Natural killer cell (primary cell): ENCODE data around the gene EHD1. TPM values are rescaled to one million over a fixed set of nuclear protein-coding genes. Genes with fewer than 3 reads are reported as not detected.

Experiments used
- ATAC-seq, 3 donors: fragments of 150-1000 bp in 2 of 3; fragments of 200-7000 bp in 1 of 3; cut with Tn5 transposase; 1 replicate in 1 of 3; 2 replicates in 2 of 3; pipeline ENCODE4 v1.10.0; 2021; ENCODE audit warnings: mild to moderate bottlenecking in 2 of 3, moderate library complexity in 2 of 3
- DNase-seq, 2 donors: peaks; one replicate each; pipeline versions ENCODE4 v3.0.0 to v3.0.0-alpha.2; 2013 to 2021; ENCODE audit warnings: mixed read lengths in 1 of 2
- H3K27ac ChIP-seq: one replicate; pipeline ENCODE4 v1.5.1; 2013; ENCODE audit warnings: mild to moderate bottlenecking, low read length
- H3K27me3 ChIP-seq: one replicate; pipeline ENCODE4 v1.6.1; 2013; ENCODE audit warnings: low read length; ENCODE audit not compliant: control insufficient read depth, insufficient read depth
- H3K36me3 ChIP-seq: one replicate; pipeline ENCODE4 v1.6.1; 2013; ENCODE audit warnings: low read length; ENCODE audit not compliant: control insufficient read depth, insufficient read depth
- H3K4me1 ChIP-seq: one replicate; pipeline ENCODE4 v1.6.1; 2013; ENCODE audit warnings: low read length; ENCODE audit not compliant: control insufficient read depth, insufficient read depth
- H3K4me3 ChIP-seq: one replicate; pipeline ENCODE4 v1.5.1; 2013; ENCODE audit warnings: low read length
- H3K9me3 ChIP-seq: one replicate; pipeline ENCODE4 v1.6.1; 2013; ENCODE audit warnings: low read length; ENCODE audit not compliant: control insufficient read depth, insufficient read depth
- H3K27ac Mint-ChIP-seq, 2 donors: one replicate each; pipeline ENCODE4 v1.8.0; 2022; ENCODE audit warnings: mild to moderate bottlenecking in 2 of 2, mixed read lengths in 2 of 2, moderate library complexity in 1 of 2
- H3K27me3 Mint-ChIP-seq, 2 donors: one replicate each; pipeline ENCODE4 v1.8.0; 2022; ENCODE audit warnings: low read depth in 2 of 2, mixed read lengths in 2 of 2
- H3K36me3 Mint-ChIP-seq: one replicate; pipeline ENCODE4 v1.8.0; 2022; ENCODE audit warnings: mixed read lengths
- H3K4me1 Mint-ChIP-seq, 2 donors: one replicate each; pipeline ENCODE4 v1.8.0; 2022; ENCODE audit warnings: mixed read lengths in 2 of 2
- H3K4me3 Mint-ChIP-seq: one replicate; pipeline ENCODE4 v1.8.0; 2022; ENCODE audit warnings: mild to moderate bottlenecking, moderate library complexity, mixed read lengths
- H3K9me3 Mint-ChIP-seq, 2 donors: one replicate each; pipeline ENCODE4 v1.8.0; 2022; ENCODE audit warnings: mixed read lengths in 2 of 2
- WGBS: methylation state at CpG from one replicate; pipeline ENCODE4 v1.1.7; 2013; ENCODE audit warnings: missing lambda C conversion rate; ENCODE audit not compliant: insufficient coverage; 5-methylcytosine and 5-hydroxymethylcytosine counted together
- intact Hi-C: fragments of 100-400 bp; cut with micrococcal nuclease; formaldehyde crosslinking; loops from one replicate; pipeline ENCODE4 v1.14.2; 2022
- total RNA-seq, 4 donors: library from RNA; stranded (reverse); fragments of 120-200 nt in 1 of 4; gene quantifications; one replicate each; pipeline versions ENCODE4 v1.2.3 to v1.2.4, GENCODE V29; 2013 to 2022
- TF ChIP-seq, protein P1 (sequence below): fragments of 200-600 bp; IDR thresholded peaks from one replicate; pipeline ENCODE4 v1.8.0; 2022; ENCODE audit warnings: antibody characterized with exemption

The EHD1 gene
- total RNA-seq, 3 donors from 2014 or later (not counting 1 experiment from before 2014, with no cell fraction given) = 218 to 246 (median 225) TPM

DNA sequence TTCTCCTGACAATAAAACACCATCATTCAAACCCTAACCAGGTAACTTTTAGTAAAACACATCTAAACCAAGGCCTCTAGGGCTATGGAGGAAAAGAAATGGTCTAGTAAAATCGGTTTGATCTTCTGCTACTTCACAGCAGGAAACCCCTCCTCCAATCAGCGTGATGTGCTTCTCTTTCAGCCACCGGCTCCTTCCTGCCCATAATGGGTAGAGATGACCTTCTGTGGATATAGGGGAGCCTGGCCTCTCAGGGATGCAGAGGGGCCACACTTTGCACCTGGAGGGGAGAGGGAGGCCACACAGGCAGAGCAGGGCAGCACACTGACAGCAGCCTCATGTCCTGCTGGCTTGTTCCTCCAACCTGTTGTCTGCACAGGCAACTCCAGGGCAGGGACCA lies 6.9 kb downstream of the EHD1 start:
- no peaks in the 10 kb centered on the region for H3K9me3 Mint-ChIP-seq
- Histone ChIP-seq H3K4me1 (peaks cover 99% of the 10 kb centered on the region), H3K36me3 (peaks cover 74% of the 10 kb centered on the region), H3K27ac (no peak overlapping the region), H3K4me3 (no peak overlapping the region), H3K9me3 (no peaks in the 10 kb centered on the region), H3K27me3 (no peaks in the 10 kb centered on the region)
- DNase-seq (no peak), ATAC-seq (no peak)
- no peaks in the 10 kb centered on the region for H3K27me3 Mint-ChIP-seq
- WGBS = no CpG with 5 or more reads among the region's 3 CpGs
- no peaks in the 10 kb centered on the region for H3K36me3 Mint-ChIP-seq
- intact Hi-C loops = no loop called here
- H3K4me1 Mint-ChIP-seq = peaks cover 75 to 78% of the 10 kb centered on the region in 2 donors
- H3K27ac Mint-ChIP-seq = peak overlapping the region; percentile 87
- TF ChIP-seq, protein P1, sequence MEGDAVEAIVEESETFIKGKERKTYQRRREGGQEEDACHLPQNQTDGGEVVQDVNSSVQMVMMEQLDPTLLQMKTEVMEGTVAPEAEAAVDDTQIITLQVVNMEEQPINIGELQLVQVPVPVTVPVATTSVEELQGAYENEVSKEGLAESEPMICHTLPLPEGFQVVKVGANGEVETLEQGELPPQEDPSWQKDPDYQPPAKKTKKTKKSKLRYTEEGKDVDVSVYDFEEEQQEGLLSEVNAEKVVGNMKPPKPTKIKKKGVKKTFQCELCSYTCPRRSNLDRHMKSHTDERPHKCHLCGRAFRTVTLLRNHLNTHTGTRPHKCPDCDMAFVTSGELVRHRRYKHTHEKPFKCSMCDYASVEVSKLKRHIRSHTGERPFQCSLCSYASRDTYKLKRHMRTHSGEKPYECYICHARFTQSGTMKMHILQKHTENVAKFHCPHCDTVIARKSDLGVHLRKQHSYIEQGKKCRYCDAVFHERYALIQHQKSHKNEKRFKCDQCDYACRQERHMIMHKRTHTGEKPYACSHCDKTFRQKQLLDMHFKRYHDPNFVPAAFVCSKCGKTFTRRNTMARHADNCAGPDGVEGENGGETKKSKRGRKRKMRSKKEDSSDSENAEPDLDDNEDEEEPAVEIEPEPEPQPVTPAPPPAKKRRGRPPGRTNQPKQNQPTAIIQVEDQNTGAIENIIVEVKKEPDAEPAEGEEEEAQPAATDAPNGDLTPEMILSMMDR = no peak
- peak overlapping the region; percentile 80 for H3K4me3 Mint-ChIP-seq

DNA sequence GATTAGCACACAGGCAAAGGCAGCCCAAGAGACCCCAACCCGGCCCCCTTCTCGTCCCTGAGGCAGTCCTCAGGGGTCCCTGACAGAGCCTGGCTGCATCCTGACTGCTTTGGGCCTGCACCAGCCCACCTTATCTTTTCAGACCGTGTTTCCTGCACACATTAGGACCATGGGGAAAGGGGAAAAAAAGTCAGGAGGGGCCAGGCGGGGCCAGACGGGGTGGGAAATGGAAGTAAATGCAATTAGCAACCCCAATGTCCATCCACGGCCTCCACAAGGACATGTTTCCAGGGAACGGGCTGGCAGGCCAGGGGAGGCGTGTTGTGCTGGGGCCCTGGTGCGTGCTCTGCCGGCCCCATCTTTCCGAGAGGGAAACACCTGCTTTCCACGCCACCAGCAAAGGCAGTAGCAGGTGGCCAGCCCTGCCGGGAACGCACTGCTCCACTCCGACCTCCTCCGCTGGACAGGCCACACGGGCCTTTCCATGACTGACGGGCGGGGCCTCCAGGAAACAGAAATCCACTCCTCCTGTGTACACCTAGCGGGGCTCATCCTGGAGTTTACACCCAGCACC lies 7.4 kb downstream of the EHD1 start:
- Mint-ChIP-seq H3K27ac (peak overlapping the region; percentile 87), H3K27me3 (no peaks in the 10 kb centered on the region), H3K4me1 (peaks cover 75 to 78% of the 10 kb centered on the region in 2 donors), H3K9me3 (no peaks in the 10 kb centered on the region), H3K36me3 (no peaks in the 10 kb centered on the region), H3K4me3 (peak overlapping the region; percentile 80)
- Histone ChIP-seq H3K27ac (peak overlapping the region; percentile 55), H3K4me3 (no peak overlapping the region), H3K4me1 (peaks cover 99% of the 10 kb centered on the region), H3K9me3 (no peaks in the 10 kb centered on the region), H3K27me3 (no peaks in the 10 kb centered on the region), H3K36me3 (peaks cover 73% of the 10 kb centered on the region)
- DNase-seq = no peak
- 67% methylated on average over 20 of the region's 20 CpGs for WGBS
- intact Hi-C loops = loop anchor here (1.0 kb wide), 1 partner anchor 7 kb away; the partner anchor contains the start of gene EHD1
- TF ChIP-seq, protein P1 = no peak
- ATAC-seq = no peak

DNA sequence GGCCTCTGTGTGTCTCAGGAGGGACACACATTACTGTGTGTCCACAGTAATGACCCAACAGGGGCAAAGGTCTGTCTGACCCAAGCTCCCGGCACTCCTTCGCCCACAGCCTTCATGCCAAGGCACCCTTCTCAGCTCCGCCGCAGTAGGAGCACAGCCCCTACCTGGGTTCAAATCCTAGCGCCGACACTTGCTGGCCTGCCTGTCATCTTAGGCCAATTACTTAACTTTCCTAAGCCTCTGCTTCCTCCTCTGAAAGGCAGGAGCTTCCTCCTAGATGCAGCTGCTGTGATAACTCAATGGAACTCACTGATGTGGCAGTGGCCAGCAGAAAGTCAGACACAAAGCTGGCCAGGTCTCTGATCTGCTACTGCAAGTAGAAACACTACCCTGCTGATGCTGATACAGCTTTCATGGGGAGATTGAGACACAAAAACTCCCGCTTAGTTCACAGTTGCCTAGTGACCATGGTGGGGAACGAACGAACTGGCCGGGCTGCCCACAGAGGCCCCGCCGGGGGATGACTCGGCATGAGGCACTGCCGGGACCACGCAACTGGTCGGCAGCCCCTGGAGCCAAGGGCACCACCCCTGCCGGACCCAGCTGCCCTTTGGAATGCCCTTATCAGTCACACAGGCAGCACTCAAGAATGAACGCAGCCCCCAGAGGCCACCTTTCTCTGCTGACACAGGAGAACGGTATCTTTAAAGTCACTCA lies 8.1 kb downstream of the EHD1 start:
- H3K27me3 ChIP-seq = no peaks in the 10 kb centered on the region
- 39% methylated on average over 19 of the region's 19 CpGs for WGBS
- intact Hi-C loops = loop anchor here (1.0 kb wide), 1 partner anchor 8 kb away; the partner anchor contains the start of gene EHD1
- peak overlapping the region; percentile 76 for H3K4me3 Mint-ChIP-seq
- H3K36me3 Mint-ChIP-seq = no peaks in the 10 kb centered on the region
- H3K27ac Mint-ChIP-seq = peak overlapping the region; percentile 87
- DNase-seq (no peak), ATAC-seq (peak; percentile 25 to 51 (median 33))
- H3K4me3 ChIP-seq = no peak overlapping the region
- TF ChIP-seq, protein P1 = no peak
- H3K9me3 Mint-ChIP-seq = no peaks in the 10 kb centered on the region
- H3K9me3 ChIP-seq = no peaks in the 10 kb centered on the region
- H3K27ac ChIP-seq = peak overlapping the region; percentile 55
- H3K4me1 Mint-ChIP-seq = peaks cover 75 to 78% of the 10 kb centered on the region in 2 donors
- H3K4me1 ChIP-seq = peaks cover 99% of the 10 kb centered on the region
- H3K36me3 ChIP-seq = peaks cover 68% of the 10 kb centered on the region
- no peaks in the 10 kb centered on the region for H3K27me3 Mint-ChIP-seq
